LoVo (cell line): ENCODE results near the gene DST.

Experiments
- DNase-seq: peaks from one replicate; pipeline ENCODE4 v3.0.0-alpha.2; 2016; ENCODE audit warnings: low spot score

DST gene

GRCh38 chr6:56642366-56643261, at the start of gene DST:
Gene DST (minus strand): TSS chr6:56642889.
- DNase-seq: no peak

DNA sequence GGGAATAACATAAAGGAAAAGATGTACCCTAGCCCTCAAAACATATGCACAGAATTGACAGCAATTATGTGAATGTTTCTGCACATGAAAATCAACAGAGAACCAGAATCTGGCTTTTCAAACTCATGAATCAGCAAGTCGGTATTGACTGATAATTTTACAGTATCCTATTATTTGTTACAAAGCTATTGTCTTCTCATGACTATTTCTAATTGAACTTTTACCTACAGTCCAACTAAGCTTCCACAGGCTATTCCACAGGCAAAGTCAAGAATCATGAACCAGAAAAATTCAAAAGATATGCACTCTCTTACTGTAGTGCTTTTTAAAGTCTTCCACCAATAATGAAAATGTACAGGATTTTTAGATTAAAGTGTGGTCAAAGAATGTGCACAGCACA, 49.1 kb upstream of the DST start:
- DNase-seq: no peak

DNA sequence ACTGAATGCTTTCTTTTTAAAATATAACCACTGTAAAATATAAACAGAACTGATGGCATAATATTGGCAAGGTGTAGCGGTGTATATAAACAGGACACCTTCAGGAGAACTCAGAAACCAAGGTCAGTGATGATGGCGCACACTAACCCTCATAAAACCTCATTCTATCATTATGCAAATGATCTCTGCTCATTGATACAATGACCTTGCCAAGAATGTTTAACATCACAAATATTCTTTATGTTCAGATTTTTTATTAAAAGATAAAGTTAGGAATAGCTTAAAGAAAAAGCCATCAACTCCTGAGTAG, 48.6 kb upstream of the DST start:
- DNase-seq: no peak

DNA sequence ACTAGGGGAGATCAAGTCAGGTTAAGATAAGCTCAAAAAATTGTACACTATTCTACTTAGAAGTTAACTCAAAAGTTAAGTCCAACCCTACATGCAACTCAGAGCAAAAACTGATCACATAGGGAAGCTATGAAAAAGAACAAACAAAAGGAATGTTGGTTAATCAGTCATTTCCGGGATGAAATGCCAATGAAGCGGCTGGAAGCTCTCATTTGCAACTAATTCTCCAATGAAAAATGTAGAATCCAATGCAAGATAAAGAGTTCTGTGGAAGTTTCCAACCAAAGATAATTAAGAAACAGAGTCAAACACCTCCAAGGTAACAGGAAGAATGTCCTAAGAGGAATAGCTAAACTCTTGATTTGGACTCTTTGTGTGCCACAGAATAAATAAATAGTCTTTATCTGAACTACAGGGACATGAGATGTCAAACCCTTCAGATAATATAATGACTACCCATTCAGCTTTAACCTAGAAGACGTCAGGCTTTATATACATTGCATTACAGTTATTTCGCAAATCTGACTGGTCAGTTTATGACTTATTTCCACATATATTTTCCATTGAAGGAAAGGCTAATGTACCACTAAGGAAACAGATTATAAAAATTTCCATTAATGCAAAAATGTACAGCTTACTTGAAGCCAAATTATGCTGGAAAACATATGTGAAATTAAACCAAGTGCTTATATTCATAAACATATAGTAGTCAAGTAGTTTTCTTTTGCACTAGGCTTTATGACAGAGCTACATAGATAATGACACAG, 48.0 kb upstream of the DST start:
- no peak for DNase-seq

- DNase-seq: no peak
Observed at GRCh38 chr6:56689663-56690062, 47.0 kb upstream of the DST start.

DNA sequence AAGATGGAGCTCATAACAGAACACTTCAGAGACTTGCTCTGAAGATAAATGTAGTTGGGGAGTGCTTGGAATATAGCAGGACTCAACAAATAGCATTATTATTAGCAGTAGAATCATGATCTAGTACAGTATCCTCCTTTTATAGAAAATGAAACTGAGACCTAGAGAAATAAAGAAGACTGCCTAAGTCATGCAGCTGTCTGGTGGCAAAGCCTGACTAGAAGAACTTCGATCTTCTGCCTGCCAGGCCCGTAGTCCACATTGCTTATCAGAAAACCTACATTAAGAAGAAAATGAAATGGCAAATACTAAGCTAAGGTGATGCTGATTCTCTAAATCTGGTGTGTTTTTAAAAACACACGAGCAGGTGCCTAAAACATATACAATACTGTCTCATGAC, 46.4 kb upstream of the DST start:
- no peak for DNase-seq

DNA sequence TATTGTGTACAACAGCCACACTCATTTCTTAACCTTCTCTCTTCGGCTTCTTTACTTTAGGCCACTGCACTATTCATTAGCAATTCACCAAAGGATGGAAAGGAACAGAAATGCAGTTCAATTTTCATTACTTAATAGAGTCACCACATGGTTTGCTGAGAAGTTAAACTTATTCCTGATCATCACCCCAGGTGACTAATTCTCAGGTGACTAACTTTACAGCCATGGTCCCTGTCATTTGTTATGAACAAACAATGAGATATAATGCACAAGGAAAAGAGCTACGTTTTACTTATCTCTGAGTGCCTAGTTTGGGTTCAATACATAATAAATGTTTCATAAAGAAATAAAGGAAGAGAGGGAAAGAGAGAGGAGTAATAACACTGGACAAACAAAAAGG, 45.8 kb upstream of the DST start:
- DNase-seq: peak; percentile 48

DNA sequence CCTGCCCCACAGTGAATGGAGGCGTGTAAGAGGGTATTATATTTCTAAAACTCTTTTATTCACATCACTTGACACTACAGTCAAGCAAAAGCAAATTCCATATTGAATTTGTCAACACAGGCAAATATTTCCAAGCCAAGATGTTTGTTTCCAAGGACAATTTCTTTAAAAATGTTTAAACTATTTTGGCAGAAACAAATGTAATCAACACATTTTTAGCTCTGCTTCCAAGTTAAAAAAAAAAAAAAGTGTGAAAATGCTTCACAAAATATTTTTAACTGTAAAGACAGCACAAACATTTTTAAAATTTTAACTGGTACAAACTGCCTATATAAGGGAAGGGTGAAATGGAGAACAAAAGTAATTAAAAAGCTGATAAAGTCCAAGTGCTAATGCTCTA, 44.9 kb upstream of the DST start:
- no peak for DNase-seq

DNA sequence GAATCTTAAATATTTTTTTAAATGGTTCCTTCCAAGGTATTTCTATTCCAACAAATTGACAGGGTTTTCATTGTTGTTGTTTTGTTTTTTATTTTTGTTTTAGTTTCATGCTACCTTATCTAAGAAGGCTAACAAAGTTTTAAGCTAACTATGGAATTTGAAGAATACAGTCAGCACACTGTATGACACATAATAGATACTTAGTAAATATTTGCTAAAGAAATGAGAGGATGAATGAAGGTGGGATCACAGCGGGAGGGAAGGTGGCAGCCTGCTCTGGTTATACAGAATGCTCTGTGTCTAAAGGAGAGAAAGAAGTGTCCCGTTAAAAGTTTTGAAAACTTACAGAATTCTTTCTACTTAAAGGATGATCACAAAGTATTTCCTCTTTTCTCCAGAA, 43.7 kb upstream of the DST start:
- no peak for DNase-seq

GRCh38 chr6:56685994-56686393, 43.3 kb upstream of the DST start:
- DNase-seq: no peak

DNA sequence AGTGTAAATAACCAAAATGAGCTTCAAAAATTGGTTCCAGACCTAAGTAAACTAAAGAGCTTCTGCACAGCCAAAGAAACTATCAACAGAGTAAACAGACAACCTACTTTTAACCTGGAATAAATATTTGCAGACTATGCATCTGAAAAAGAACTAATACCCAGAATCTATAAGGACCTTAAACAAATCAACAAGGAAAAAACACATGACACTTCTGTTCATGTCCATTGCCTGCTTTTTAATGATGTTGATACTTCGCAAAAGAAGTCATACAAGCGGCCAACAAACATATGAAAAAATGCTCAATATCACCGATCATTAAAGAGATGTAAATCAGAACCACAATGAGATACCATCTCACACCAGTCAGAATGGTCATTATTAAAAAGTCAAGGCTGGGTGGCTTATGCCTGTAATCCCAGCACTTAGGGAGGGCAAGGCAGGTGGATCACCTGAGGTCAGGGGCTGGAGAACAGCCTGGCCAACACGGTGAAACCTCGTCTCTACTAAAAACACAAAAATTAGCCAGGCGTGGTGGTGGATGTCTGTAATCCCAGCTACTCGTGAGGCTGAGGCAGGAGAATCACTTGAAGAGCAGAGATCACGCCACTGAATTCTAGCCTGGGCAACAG, 42.5 kb upstream of the DST start:
- no peak for DNase-seq

DNA sequence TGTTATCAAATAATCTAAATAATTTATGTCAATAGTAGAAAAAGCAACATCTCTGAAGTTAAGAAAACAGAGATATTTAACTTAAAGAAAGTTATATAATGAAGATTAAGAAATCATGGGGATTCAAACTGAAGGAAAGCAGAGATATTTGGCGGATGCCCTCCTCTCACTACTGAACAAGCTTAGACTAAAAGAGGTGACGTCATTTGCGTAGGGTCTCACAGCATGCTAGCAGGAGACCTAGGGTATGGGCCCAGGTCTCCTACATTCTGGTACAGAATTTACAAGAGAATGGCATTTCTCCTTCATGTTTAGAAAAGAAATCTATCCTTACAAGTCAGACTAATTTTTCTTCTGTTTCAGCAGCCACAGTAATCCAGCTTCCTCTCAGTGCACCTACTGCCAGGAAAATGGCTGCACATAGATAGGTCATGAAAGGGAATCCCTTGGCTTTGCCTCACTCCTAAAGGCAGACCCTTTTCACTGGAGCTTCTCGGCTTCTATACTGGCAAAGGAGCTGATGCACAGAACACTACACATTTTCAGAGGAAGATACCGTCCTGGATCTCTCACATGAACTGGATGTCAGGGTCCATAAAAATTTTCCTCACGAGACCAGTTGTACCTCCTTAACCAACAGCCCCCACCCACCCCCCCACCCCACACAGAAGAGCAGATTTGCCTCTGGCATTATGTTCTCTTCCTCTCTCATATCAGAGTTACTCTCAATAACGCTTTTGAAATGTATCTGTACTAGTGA, 41.8 kb upstream of the DST start:
- DNase-seq: no peak

DNA sequence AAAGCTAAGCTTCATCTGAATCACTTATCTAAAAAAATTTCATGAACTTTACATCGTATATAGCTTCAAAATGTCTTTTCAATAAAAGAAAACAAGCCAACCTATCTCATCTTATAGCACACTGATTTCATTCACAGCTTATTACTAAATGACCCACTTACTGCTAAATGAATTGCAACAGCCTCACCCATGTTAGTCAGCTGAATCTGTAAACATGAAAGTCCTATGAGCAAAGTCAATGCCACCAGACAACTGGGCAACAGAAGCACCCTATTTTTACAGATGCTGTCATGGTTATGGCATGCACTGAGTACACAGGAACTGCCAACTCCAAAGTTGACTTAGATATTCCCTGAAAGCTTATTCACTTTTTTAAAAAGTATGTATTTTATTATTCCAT, 41.2 kb upstream of the DST start:
- DNase-seq: peak; percentile 73

DNA sequence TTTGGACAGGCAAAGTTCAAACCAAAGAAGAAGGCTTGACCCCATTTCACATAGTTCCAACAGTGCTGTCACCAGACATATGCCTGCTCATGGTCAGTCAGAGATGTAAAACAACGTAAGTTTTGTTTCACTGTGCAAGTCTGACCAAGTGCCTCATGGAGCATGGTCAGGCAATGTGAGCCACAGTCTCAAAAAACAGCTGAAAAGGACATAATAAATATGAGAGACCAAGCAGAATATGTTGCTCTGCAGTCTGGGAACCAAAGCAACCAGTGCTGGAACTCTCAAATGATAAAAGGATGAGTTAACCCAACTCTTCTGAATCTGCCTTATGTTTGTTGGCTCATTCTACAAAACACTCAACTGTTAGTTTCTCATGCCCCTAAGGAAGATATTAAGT, 39.9 kb upstream of the DST start:
- no peak for DNase-seq

DNA sequence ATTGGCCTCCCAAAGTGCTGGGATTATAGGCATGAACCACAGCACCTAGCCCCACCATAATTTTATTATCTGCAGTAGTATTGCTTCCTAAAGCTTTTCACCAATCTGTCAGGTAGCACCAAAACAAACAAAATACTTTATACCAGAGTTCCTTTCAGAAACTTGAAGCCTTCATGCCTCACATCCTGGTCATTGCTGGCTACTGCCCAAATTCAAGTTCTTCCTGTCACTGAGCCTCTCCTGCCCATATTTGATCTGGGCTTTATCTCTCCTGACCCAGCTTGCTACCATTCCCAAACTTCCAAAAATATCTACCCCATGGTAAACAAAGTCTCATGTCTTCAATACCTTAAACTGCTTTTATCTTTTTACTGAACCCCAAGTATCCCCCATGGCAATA, 34.9 kb upstream of the DST start:
- DNase-seq: no peak

- no peak for DNase-seq
Observed at GRCh38 chr6:56671651-56672461, 29.2 kb upstream of the DST start.

- DNase-seq: no peak
Observed at GRCh38 chr6:56671160-56671559, 28.5 kb upstream of the DST start.

DNA sequence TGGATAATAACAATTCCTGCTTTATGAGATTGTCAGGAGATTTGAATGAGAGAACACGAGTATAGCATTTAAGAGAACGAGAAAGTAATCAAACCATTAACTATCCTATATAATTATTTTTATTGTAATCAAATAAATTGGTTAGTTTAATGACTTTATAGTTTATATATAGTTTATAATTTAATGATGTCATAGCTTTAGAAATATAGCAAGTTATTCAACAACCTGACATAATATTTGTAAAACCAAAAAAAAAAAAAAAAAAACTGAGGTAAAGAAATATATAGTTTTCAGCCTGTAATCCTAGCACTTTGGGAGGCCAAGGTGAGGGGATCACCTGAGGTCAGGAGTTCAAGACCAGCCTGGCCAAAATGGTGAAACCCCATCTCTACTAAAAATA, 26.4 kb upstream of the DST start:
- no peak for DNase-seq

DNA sequence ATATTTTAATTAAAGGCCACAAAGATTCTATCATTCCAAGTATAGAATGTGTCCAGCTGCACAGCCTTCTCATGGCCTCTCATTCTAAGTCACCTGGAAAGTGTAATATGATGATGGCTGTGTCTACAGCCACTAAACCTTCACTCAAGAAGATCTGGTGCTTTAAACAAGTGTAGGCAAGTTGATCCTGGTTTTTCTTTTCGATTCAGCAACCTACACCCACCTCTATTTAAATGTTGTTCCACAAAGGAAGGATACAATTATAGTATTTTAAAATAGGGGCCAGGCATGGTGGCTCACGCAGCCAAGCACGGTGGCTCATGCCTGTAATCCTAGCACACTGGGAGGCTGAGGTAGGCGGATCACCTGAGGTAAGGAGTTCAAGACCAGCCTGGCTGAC, 25.5 kb upstream of the DST start:
- DNase-seq: no peak

DNA sequence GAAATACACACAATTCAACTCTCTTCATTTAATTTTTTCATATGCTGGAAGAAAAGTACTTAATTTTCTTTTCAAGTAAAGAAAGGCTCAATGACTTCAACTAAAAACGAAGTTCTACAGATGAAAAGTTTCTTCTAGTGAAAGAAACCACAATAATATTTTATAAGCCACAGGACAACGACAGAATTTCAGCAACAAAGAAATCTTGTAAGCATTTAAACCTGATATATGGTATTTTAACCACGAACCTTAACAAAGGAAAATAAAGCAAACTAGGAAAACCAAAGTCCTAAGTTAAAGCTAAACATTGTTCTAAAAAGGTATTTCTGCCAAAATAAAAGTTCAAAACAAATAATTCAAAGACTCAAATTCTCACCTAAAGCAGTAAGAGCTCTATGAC, 24.6 kb upstream of the DST start:
- DNase-seq: no peak

GRCh38 chr6:56664029-56664428, 21.3 kb upstream of the DST start:
- no peak for DNase-seq

GRCh38 chr6:56663344-56663743, 20.7 kb upstream of the DST start:
- DNase-seq: peak; percentile 34
